Uterus (tissue), 4 donors: Measurements from ENCODE around the gene GLOD4. TPM values are rescaled to one million over a fixed set of nuclear protein-coding genes. Genes with fewer than 3 reads are reported as not detected.
"Not testable (repeated sequence)": the region's sequence is repeated elsewhere in the genome, so short reads cannot be mapped to it uniquely, and the experiment has no call there.

ENCODE experiments used
- DNase-seq, 2 donors: peaks; one replicate each; pipeline ENCODE4 v3.0.0-alpha.2; 2019 to 2020
- H3K27ac ChIP-seq, 2 donors: fragments of 200-600 bp; sonication (generic); 1 replicate in 1 of 2; 2 replicates in 1 of 2; pipeline ENCODE4 v1.5.1; 2016 to 2018
- H3K27me3 ChIP-seq, 2 donors: fragments of 200-600 bp; sonication (generic); one replicate each; pipeline ENCODE4 v1.5.1; 2018 to 2019; ENCODE audit warnings: control low read depth in 1 of 2
- H3K36me3 ChIP-seq, 2 donors: fragments of 200-600 bp; sonication (generic); one replicate each; pipeline ENCODE4 v1.5.1; 2019; ENCODE audit warnings: control low read depth in 1 of 2
- H3K4me1 ChIP-seq, 2 donors: fragments of 200-600 bp; sonication (generic); one replicate each; pipeline ENCODE4 v1.5.1; 2018 to 2019; ENCODE audit warnings: control low read depth in 1 of 2
- H3K4me3 ChIP-seq, 2 donors: fragments of 200-600 bp; sonication (generic); 1 replicate in 1 of 2; 2 replicates in 1 of 2; pipeline ENCODE4 v1.5.1; 2018 to 2019; ENCODE audit warnings: mild to moderate bottlenecking in 1 of 2
- H3K9me3 ChIP-seq, 2 donors: fragments of 200-600 bp; sonication (generic); one replicate each; pipeline ENCODE4 v1.5.1; 2019; ENCODE audit warnings: control low read depth in 1 of 2
- CTCF ChIP-seq, 4 experiments: fragments of 200-600 bp in 2 of 4; fragments of 450-650 bp in 2 of 4; sonication (generic) in 2 of 4; IDR thresholded peaks; one replicate each; pipeline ENCODE4 v1.5.1; 2016 to 2019; ENCODE audit warnings: antibody characterized with exemption in 4 of 4, mild to moderate bottlenecking in 2 of 4, moderate library complexity in 1 of 4
- POLR2A ChIP-seq, 2 donors: fragments of 450-650 bp; IDR thresholded peaks; one replicate each; pipeline ENCODE4 v1.6.1; 2016; ENCODE audit warnings: antibody characterized with exemption in 2 of 2, mild to moderate bottlenecking in 1 of 2, moderate library complexity in 1 of 2
- intact Hi-C: fragments of 100-400 bp; cut with DNase I; formaldehyde crosslinking; loops from one replicate; pipeline ENCODE4 v1.15.1; 2023; ENCODE audit warnings: low total_unique reads
- total RNA-seq, 4 donors: library from RNA; depleted of rRNA in 3 of 4; stranded (reverse); fragments of >200 nt in 3 of 4; gene quantifications; one replicate each; pipeline versions ENCODE4 v1.1.0 to v1.2.4, GENCODE V29; 2014 to 2023
- donor health status: DM: yes; HTN: yes; CAD: no.

Gene GLOD4
- total RNA-seq, 4 donors from 2014 or later, result 16.4 to 77.4 (median 35.8) TPM

GRCh38 chr17:773467-774312, 8.4 kb downstream of the GLOD4 start:
- H3K27me3 ChIP-seq, result no peaks in the 10 kb centered on the region
- no peaks in the 10 kb centered on the region for H3K9me3 ChIP-seq
- no peak overlapping the region for H3K27ac ChIP-seq
- H3K36me3 ChIP-seq, result no peaks in the 10 kb centered on the region
- no peaks in the 10 kb centered on the region for H3K4me1 ChIP-seq
- TF ChIP-seq POLR2A (IDR thresholded peaks at IDR 0.05) (no peak), CTCF (IDR thresholded peaks at IDR 0.05) (no peak)
- DNase-seq, result no peak
- intact Hi-C loops, result no loop called here
- H3K4me3 ChIP-seq, result no peak overlapping the region

GRCh38 chr17:773016-773415, 9.1 kb downstream of the GLOD4 start:
- Histone ChIP-seq H3K4me1 (no peaks in the 10 kb centered on the region), H3K27ac (no peak overlapping the region), H3K4me3 (no peak overlapping the region), H3K36me3 (no peaks in the 10 kb centered on the region), H3K9me3 (no peaks in the 10 kb centered on the region), H3K27me3 (no peaks in the 10 kb centered on the region)
- intact Hi-C loops, result no loop called here
- no peak for DNase-seq
- no peak for TF ChIP-seq CTCF (IDR thresholded peaks at IDR 0.05)

GRCh38 chr17:767076-767475, 15.0 kb downstream of the GLOD4 start:
- intact Hi-C loops, result no loop called here
- H3K9me3 ChIP-seq, result no peaks in the 10 kb centered on the region
- no peaks in the 10 kb centered on the region for H3K27me3 ChIP-seq
- H3K4me1 ChIP-seq, result no peaks in the 10 kb centered on the region
- H3K27ac ChIP-seq, result no peak overlapping the region
- no peak for TF ChIP-seq POLR2A (IDR thresholded peaks at IDR 0.05)
- no peak for TF ChIP-seq CTCF (IDR thresholded peaks at IDR 0.05)
- H3K4me3 ChIP-seq, result no peak overlapping the region
- no peaks in the 10 kb centered on the region for H3K36me3 ChIP-seq
- DNase-seq, result no peak

- DNase-seq, result no peak
- Histone ChIP-seq H3K9me3 (no peaks in the 10 kb centered on the region), H3K4me1 (no peaks in the 10 kb centered on the region), H3K27me3 (no peaks in the 10 kb centered on the region), H3K27ac (no peak overlapping the region), H3K4me3 (no peak overlapping the region), H3K36me3 (no peaks in the 10 kb centered on the region)
- intact Hi-C loops, result no loop called here
- TF ChIP-seq CTCF (IDR thresholded peaks at IDR 0.05), result no peak
- no peak for TF ChIP-seq POLR2A (IDR thresholded peaks at IDR 0.05)
Measured at GRCh38 chr17:760371-760770, 21.7 kb downstream of the GLOD4 start.

- Histone ChIP-seq H3K9me3 (no peaks in the 10 kb centered on the region), H3K36me3 (no peaks in the 10 kb centered on the region), H3K27me3 (no peaks in the 10 kb centered on the region), H3K4me1 (no peaks in the 10 kb centered on the region), H3K27ac (no peak overlapping the region), H3K4me3 (no peak overlapping the region)
- DNase-seq, result no peak
- TF ChIP-seq CTCF (IDR thresholded peaks at IDR 0.05) (no peak), POLR2A (IDR thresholded peaks at IDR 0.05) (no peak)
- intact Hi-C loops, result no loop called here
Measured at GRCh38 chr17:759964-760363, 22.1 kb downstream of the GLOD4 start.

- H3K27me3 ChIP-seq, H3K4me1 ChIP-seq, H3K36me3 ChIP-seq, intact Hi-C loops, H3K4me3 ChIP-seq, H3K9me3 ChIP-seq, DNase-seq: not testable (repeated sequence)
- peak overlapping the region in 1 of 2 donors; percentile 8 for H3K27ac ChIP-seq
Measured at GRCh38 chr17:756010-756567, 26.0 kb downstream of the GLOD4 start.

- H3K9me3 ChIP-seq, H3K27me3 ChIP-seq, H3K27ac ChIP-seq, intact Hi-C loops, H3K4me3 ChIP-seq, DNase-seq, H3K4me1 ChIP-seq, H3K36me3 ChIP-seq: not testable (repeated sequence)
Measured at GRCh38 chr17:755319-755961, 26.6 kb downstream of the GLOD4 start.
